Cardiac fibroblast (primary cell): ENCODE data around the gene PLXNA4.

Source experiments
- DNase-seq, 2 donors: peaks; one replicate each; pipeline versions ENCODE4 v3.0.0 to v3.0.0-alpha.2; 2010; ENCODE audit warnings: low read depth in 2 of 2
- H3K4me3 ChIP-seq, 2 donors: replicated peaks in 1 of 2; 1 replicate in 1 of 2; 2 replicates in 1 of 2; pipeline ENCODE4 v1.5.1; 2011; ENCODE audit warnings: low read depth in 2 of 2, low read length in 2 of 2, mild to moderate bottlenecking in 2 of 2, moderate library complexity in 1 of 2
- TF ChIP-seq, protein P1 (sequence below): IDR thresholded peaks from one replicate; pipeline ENCODE4 v1.5.1; 2011; ENCODE audit warnings: low read depth, mild to moderate bottlenecking, low read length, inconsistent platforms

The PLXNA4 gene

GRCh38 chr7:132276234-132276630 is 300.0 kb downstream of the PLXNA4 start:
- DNase-seq: no peak
- TF ChIP-seq, protein P1, sequence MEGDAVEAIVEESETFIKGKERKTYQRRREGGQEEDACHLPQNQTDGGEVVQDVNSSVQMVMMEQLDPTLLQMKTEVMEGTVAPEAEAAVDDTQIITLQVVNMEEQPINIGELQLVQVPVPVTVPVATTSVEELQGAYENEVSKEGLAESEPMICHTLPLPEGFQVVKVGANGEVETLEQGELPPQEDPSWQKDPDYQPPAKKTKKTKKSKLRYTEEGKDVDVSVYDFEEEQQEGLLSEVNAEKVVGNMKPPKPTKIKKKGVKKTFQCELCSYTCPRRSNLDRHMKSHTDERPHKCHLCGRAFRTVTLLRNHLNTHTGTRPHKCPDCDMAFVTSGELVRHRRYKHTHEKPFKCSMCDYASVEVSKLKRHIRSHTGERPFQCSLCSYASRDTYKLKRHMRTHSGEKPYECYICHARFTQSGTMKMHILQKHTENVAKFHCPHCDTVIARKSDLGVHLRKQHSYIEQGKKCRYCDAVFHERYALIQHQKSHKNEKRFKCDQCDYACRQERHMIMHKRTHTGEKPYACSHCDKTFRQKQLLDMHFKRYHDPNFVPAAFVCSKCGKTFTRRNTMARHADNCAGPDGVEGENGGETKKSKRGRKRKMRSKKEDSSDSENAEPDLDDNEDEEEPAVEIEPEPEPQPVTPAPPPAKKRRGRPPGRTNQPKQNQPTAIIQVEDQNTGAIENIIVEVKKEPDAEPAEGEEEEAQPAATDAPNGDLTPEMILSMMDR: no peak
- no peak overlapping the region for H3K4me3 ChIP-seq

- TF ChIP-seq, protein P1: no peak
Observed at GRCh38 chr7:132275416-132276233, 300.6 kb downstream of the PLXNA4 start.

DNA sequence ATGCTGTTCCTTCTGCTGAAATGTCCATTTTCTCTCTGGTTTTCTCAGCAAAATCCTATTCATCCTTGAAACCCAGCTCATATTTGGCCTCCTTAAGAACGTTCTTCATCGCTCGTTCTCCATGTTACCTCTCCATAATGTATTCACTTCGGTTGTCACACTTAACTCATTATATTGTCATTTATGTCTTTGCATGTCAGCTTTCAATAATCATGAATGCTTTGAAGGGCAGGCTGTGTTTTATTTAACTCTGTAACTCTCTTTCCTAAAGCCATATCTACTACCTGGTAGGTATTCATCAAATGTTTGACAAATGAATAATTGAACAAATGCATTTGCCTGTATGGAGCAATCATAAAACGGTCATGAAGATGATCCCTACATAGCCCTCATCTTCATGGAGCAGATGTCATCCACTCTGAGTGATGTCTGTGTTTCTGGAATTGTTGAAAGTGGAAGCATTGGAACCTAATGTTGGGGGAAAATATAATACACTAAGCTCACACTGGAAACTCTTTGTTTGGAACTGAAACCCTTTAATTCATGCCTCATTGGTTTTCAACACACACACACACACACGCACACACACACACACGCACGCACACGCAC is 303.4 kb downstream of the PLXNA4 start:
- TF ChIP-seq, protein P1: no peak
- H3K4me3 ChIP-seq: no peak overlapping the region
- DNase-seq: no peak

More at GRCh38 chr7:132275416-132276233, 300.6 kb downstream of the PLXNA4 start:
- H3K4me3 ChIP-seq: no peak overlapping the region
- DNase-seq: no peak

DNA sequence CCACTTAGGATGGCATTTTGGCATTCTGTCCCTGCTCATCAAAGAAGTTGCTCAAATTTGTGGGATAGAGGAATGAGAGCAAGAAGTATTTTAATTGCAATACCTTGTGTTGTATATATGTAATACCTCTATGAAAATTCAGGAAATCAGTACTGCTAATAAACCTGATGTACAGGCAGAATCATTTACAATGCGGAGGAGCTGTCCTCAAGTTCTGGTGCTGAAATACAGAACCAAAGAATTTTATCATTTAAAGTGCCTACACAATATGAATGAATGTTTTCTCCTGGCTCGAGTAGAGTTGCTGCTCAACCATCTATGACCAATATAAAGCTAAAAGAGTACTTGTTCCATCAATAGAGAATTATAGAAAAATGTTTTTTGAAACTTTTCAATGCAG is 305.8 kb downstream of the PLXNA4 start:
- TF ChIP-seq, protein P1: no peak
- peak; percentile 24 to 28 for DNase-seq
- no peak overlapping the region for H3K4me3 ChIP-seq

- DNase-seq: no peak
- no peak overlapping the region for H3K4me3 ChIP-seq
- TF ChIP-seq, protein P1: no peak
Observed at GRCh38 chr7:132269718-132270117, 306.6 kb downstream of the PLXNA4 start.

GRCh38 chr7:132263151-132263550 is 313.1 kb downstream of the PLXNA4 start:
- TF ChIP-seq, protein P1: no peak
- no peak for DNase-seq
- no peak overlapping the region for H3K4me3 ChIP-seq

DNA sequence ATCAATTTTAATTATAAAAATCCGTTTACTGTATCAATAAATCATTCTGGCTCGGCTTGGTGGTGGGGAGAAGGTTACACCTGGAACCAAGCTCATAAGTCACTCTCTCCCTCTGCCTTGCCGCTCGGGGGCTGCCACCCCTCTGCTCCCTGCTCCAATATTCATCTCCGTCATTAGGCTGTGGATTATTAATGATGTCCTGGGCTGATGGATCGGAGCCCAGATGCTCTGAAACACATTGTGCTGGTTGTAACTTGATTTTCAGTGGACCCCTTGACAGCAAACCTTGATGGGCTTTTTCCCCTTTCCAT is 314.2 kb downstream of the PLXNA4 start:
- TF ChIP-seq, protein P1: no peak

More for the DNA sequence above, 314.2 kb downstream of the PLXNA4 start:
- no peak for DNase-seq
- H3K4me3 ChIP-seq: no peak overlapping the region
